ENCODE results near the gene JAZF1.

Gene JAZF1

GRCh38 chr7:28172958-28173357, 7.6 kb downstream of the JAZF1 start:
- no peak for DNase-seq
- in situ Hi-C loops (cut with HindIII; ENCODE audit: low pct_ligation_motif_present, low pct_unique_long_range_greater_than_20kb, low sequenced_read_pairs) = no loop called here

GRCh38 chr7:28170701-28171100, 9.9 kb downstream of the JAZF1 start:
- DNase-seq = no peak
- in situ Hi-C loops (cut with HindIII; ENCODE audit: low pct_ligation_motif_present, low pct_unique_long_range_greater_than_20kb, low sequenced_read_pairs) = no loop called here

DNA sequence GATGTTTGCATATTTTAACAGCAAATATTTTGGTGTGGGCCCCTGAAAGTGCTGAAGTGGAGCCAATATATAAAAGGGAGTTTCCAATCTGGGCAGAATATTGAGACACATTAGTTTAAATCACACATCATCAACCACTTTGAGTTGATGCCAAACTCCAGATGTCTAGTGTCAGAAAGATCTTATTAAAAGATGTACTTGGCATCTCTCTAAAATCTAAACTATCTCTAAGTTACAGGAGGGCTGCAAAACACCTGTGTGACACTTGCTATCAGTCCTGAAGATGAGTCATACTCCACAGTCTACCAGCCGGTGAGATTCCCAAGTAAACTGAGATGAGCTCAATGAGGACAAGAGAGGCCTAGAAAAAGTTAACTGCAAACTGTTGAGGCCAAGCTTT, 11.4 kb downstream of the JAZF1 start:
- no peak for DNase-seq
- in situ Hi-C loops (cut with HindIII; ENCODE audit: low pct_ligation_motif_present, low pct_unique_long_range_greater_than_20kb, low sequenced_read_pairs) = no loop called here

DNA sequence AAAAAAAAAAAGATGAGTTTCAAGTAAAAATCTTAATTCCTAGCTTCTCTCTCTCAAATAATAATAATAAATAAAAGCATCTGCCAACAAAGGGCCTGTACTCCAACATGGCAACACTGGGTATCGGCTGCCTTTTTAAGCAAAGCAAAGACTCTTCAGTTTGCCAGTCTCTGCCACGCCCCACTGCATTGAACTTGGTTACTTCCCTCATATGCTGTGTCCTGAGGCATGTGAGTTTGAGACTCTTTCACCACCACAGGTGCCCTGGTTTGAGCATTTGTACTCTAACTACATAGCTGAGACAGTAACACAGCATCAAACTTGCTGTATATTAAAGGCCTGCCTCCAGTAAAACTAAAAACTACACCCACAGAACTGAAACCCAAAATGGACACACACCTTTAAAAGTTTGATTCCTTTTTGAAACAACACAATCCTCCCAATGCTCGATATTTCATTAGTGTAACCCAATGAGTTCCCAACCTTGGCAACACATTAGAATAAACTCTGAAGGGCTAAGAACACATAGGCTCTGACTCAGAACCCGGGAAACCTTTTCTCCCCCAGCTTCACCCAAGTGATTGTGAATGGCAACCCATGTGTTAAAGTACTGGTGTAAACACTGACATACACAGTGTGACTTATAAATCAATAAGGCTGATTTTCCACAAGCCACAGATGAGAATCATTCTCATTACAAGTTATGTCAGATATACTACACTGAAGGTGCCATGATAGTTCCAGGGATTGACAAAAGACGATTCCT, 12.0 kb downstream of the JAZF1 start:
- in situ Hi-C loops (cut with HindIII; ENCODE audit: low pct_ligation_motif_present, low pct_unique_long_range_greater_than_20kb, low sequenced_read_pairs) = no loop called here
- no peak for DNase-seq

DNA sequence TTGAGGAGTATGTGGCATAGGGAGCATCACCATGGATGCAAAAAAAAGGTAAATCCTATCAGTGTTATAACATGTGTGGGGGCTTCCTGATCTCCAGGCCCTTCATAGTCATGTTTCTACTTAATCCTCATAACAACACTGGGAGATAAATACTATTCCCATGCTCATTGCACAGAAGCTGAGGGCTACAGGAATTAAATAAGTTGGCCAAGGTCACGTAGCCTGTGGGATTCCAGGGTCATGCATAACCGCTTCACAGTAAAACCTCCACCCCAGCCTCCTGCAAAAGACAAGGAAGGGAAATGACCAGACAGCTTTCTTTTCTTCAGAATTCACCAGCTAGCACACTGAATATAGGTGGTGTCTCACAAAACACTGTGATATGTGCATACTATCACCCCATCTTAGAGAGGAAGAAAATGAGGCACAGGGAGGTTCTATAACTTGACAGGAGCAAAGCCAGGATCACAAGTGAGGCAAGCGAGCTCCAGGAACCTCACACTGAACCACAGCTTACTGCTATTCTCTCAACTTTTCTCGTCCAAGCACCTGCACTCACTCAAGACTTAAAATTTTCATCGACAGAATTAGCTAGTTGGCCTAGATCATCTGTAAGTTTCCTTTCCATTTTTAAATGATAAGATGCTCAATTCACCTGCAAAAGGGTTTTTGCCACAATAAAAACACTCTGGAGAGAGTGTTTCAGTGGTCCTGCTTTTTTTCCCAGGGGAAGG, 13.4 kb downstream of the JAZF1 start:
- DNase-seq = no peak
- in situ Hi-C loops (cut with HindIII; ENCODE audit: low pct_ligation_motif_present, low pct_unique_long_range_greater_than_20kb, low sequenced_read_pairs) = no loop called here

DNA sequence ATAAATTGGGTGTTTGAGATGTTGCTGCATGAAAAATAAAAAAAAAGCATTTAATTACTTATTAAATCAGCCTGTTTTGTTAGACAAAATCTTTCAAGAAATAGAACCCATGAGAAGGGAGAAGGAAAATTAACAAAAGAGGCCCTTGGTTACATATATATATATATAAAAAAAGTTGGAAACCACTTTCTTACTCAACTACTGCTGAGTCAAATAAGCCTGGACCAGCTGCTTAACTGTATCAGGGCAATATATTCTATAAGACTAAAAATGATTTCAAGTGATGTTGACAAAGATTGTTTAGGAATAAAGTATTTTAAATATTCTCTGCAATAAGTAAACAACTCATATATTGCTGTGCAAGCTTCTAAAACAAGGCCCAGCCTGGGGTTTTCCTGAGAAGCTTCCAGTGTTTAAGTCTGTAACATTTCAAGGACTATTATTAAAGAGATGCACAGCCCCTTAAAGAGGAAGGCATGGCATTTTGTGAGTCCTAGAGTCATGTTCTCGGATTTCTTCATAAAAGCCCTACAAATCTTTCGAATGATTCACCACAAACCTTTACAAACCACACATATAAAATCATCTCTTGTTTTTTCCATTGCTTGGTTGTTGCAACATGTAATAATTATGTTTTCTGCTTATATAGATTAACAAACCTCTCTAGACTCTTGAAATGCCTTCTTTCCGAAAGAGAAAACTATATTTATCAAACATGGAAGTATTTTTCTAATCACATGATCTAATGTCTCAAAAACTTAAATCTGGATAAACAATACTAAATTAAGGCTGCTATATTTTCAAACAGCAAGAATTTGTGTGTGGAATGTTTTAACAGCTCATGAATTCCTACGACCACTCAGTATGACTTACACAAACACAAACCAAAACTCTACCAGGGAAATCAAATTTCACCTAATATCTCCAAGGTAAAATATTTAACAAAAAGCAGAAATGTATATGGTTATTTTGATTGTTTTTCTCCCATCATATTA, 14.3 kb downstream of the JAZF1 start:
- in situ Hi-C loops (cut with HindIII; ENCODE audit: low pct_ligation_motif_present, low pct_unique_long_range_greater_than_20kb, low sequenced_read_pairs) = no loop called here

GRCh38 chr7:28165261-28165660, 15.3 kb downstream of the JAZF1 start:
- in situ Hi-C loops (cut with HindIII; ENCODE audit: low pct_ligation_motif_present, low pct_unique_long_range_greater_than_20kb, low sequenced_read_pairs) = no loop called here
- DNase-seq = no peak

More for the DNA sequence above, 14.3 kb downstream of the JAZF1 start:
- DNase-seq = no peak

DNA sequence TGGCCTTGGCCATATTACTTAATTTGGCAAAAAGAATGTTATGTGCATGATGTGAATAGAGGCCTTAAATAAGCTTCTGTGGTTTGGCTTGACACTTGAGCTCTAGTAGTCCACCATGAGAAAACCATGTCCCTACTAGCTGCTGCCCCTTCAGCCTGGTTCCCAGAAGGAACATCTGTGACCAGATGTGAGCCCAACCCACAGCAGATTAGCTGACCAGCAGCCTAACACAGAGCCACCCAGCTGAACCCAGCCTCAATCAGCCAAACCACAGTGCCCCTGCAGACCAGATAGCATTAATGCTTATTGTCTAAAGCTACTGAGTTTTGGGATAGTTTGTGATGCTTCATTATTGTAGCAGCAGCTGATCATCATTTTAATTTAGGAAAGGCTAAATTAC, 16.6 kb downstream of the JAZF1 start:
- DNase-seq = no peak
- in situ Hi-C loops (cut with HindIII; ENCODE audit: low pct_ligation_motif_present, low pct_unique_long_range_greater_than_20kb, low sequenced_read_pairs) = no loop called here

DNA sequence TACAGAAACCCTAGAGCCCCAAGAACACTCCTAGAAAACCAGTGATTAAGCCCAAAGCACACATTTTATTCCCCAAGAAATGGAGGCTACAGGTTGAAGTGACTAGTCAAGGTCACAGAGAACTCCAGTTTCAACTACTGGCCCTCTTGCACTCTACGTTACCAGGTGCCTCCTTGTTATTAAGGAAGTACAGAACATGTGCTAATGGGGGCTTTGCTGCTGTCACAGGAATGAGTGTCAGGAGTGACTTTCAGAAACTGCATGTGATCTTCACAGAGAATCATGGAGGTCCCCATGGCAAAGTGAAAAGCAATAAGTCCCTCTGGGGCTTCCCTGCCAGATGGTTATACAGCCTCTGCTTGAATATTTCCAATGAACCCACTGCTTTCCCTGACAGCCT, 19.3 kb downstream of the JAZF1 start:
- DNase-seq = no peak
- in situ Hi-C loops (cut with HindIII; ENCODE audit: low pct_ligation_motif_present, low pct_unique_long_range_greater_than_20kb, low sequenced_read_pairs) = no loop called here

GRCh38 chr7:28160551-28160991, 20.0 kb downstream of the JAZF1 start:
- in situ Hi-C loops (cut with HindIII; ENCODE audit: low pct_ligation_motif_present, low pct_unique_long_range_greater_than_20kb, low sequenced_read_pairs) = no loop called here
- no peak for DNase-seq

DNA sequence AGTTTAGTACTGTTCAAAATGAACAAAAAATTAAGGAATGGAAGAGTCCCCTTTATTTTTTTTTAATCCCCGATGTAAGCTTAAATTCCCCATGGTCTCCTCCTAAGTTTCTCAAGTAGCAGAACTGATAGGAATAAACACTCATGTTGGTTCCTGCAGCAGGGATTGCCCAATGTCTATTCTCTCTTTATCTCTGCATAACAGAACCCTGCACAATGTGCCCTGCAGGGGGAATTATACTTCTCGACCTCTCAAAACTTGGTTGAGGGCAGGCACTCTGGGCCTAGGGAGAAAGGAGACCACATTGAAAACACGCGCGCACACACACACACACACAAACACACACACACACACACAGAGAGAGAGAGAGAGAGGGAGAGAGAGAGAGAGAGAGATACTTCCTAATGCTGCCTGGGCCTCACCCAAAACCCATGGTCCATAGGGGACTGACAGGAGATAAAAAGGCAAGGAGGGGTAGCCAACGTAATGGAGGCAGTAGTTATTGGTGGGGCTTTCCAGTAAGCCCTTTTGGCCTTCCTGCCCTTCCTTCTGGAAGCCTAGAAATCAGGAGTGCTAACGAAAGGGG, 22.7 kb downstream of the JAZF1 start:
- in situ Hi-C loops (cut with HindIII; ENCODE audit: low pct_ligation_motif_present, low pct_unique_long_range_greater_than_20kb, low sequenced_read_pairs) = no loop called here

GRCh38 chr7:28157076-28157745, 23.4 kb downstream of the JAZF1 start:
- no peak for DNase-seq
- in situ Hi-C loops (cut with HindIII; ENCODE audit: low pct_ligation_motif_present, low pct_unique_long_range_greater_than_20kb, low sequenced_read_pairs) = no loop called here

More for the DNA sequence above, 22.7 kb downstream of the JAZF1 start:
- no peak for DNase-seq

DNA sequence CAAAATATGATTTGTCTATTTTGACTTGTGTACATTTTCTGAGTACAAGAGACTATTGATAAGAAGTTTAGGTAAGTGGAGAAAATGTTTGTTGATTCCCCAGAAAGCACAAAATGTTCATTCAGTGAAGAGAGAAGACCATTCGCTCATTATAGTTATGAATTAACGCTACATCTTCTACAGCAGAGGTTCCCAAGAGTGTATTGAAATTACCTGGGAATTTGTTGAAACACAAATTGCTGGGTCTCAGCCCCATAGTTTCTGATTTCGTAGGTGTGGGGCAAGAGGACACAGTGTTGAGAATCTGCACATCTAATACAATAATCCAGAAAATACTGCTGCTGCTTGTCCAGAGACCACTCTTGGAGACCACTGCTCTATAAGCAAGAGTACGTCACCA, 24.2 kb downstream of the JAZF1 start:
- DNase-seq = no peak
- in situ Hi-C loops (cut with HindIII; ENCODE audit: low pct_ligation_motif_present, low pct_unique_long_range_greater_than_20kb, low sequenced_read_pairs) = no loop called here

DNA sequence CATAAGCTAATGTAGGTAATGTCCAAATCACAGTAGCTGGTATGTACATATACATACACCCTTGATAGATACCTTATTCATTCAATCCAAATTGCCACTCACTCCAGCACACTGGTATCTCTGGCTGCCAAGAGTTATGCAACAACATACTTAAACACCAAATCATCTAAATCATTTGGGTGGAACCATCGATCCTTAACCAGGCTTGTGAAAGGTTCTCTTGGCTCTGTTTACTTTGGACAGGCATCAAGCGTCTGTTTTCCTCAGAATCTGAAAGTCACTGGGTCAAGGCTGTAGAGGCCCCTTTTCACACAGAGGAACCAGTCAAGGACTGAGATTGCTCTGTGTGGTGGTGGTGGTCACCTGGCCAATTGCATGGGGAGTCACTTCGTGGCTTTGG, 24.6 kb downstream of the JAZF1 start:
- in situ Hi-C loops (cut with HindIII; ENCODE audit: low pct_ligation_motif_present, low pct_unique_long_range_greater_than_20kb, low sequenced_read_pairs) = no loop called here
- DNase-seq = peak; percentile 58

DNA sequence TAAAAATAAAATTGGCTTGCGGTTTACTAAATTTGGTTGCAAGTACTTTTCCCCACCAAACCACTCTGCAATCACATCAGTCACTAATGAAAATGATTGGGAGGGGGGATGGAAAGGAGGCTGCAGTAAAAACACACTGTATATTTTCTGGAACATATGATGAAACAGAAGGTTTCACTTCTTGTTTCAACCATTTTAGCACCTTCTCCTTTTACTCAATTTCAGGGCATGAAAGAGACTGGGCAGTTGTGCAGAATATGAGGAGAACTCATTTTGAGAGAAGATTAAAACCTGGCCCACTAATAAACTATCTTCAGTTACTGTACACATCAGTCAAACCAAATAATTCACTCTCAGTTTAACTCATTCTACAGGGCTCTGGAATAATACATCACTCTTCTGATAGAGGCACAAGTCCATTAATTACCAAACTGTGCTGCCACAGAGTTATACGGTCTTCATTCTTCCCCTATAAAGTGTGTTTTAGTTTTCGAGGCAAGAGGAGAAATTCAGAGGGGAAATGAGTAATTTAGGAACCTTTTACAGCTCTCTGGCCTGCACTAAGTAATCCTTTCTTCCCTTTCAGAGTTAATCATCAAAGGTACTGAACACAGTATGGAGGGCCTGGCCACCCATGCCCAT, 25.5 kb downstream of the JAZF1 start:
- in situ Hi-C loops (cut with HindIII; ENCODE audit: low pct_ligation_motif_present, low pct_unique_long_range_greater_than_20kb, low sequenced_read_pairs) = no loop called here
- no peak for DNase-seq

DNA sequence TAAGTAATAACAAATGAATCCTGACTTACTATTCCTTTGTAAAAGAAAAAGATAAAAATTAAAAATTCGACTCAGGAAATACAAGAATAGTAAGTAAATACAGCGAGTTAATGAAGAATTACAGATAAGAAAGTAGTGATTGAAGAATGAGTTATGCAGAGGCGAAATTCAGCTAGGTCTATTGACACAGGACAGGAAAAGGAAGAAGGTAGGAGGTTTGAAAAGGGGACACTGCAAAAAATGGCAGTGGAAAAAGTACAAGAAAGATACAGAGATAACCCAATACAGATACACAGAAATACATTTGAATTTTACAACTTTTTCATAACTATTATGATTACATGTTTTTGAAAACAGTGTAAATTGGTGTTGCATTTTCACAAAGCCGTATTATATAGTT, 28.0 kb downstream of the JAZF1 start:
- no peak for DNase-seq
- in situ Hi-C loops (cut with HindIII; ENCODE audit: low pct_ligation_motif_present, low pct_unique_long_range_greater_than_20kb, low sequenced_read_pairs) = no loop called here

DNA sequence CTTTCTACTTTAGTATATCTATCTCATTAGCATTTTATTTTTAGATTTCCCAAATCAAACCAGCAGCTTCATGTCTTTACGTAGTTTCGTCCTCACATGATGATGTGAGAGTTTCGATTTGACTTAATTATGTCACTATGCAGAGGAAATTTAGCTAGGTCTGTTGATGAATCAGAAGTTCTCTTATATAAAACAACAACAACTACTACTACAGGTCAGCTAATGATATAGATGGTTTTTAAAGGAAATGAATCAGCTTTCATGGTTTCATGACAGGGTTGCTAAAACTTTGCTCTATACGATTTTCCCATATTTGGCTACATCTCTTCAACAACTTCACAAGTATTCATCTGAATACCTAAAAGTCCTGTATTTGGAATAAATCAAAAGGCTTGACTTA, 28.6 kb downstream of the JAZF1 start:
- in situ Hi-C loops (cut with HindIII; ENCODE audit: low pct_ligation_motif_present, low pct_unique_long_range_greater_than_20kb, low sequenced_read_pairs) = no loop called here
- DNase-seq = no peak

Data from ACHN (cell line).